GM21723 (cell line): Measurements from ENCODE around the gene CCDC85C.
"Not testable (repeated sequence)": the region's sequence is repeated elsewhere in the genome, so short reads cannot be mapped to it uniquely, and the experiment has no call there.

Experiments used
- ATAC-seq: cut with Tn5 transposase; IDR thresholded peaks from one replicate; pipeline ENCODE4 v1.9.1; 2021; ENCODE audit warnings: mild to moderate bottlenecking, moderate library complexity; ENCODE audit not compliant: unreplicated experiment

The CCDC85C gene

GRCh38 chr14:99603471-99604277, at the start of gene CCDC85C:
TSS of gene CCDC85C (minus strand) at chr14:99604207. CDS start at chr14:99603959, 248 bp downstream.
- ATAC-seq: no peak

GRCh38 chr14:99651953-99652746, 48.1 kb upstream of the CCDC85C start:
- no peak for ATAC-seq

GRCh38 chr14:99650189-99650588, 46.2 kb upstream of the CCDC85C start:
- ATAC-seq: no peak

GRCh38 chr14:99649643-99650042, 45.6 kb upstream of the CCDC85C start:
- ATAC-seq: no peak

GRCh38 chr14:99649219-99649618, 45.2 kb upstream of the CCDC85C start:
- no peak for ATAC-seq

- no peak for ATAC-seq
These were observed 44.2 kb upstream of the CCDC85C start for GRCh38 chr14:99648027-99648784.

GRCh38 chr14:99647411-99647810, 43.4 kb upstream of the CCDC85C start:
- no peak for ATAC-seq

- ATAC-seq: no peak
These were observed 41.8 kb upstream of the CCDC85C start for GRCh38 chr14:99645545-99646505.

- no peak for ATAC-seq
These were observed 40.9 kb upstream of the CCDC85C start, which contains the start of gene HHIPL1 for GRCh38 chr14:99644723-99645544. TSS of gene HHIPL1 (plus strand) at chr14:99645129. CDS start at chr14:99645208, 79 bp downstream.

GRCh38 chr14:99644035-99644587, 40.1 kb upstream of the CCDC85C start:
- ATAC-seq: no peak

GRCh38 chr14:99643343-99643742, 39.3 kb upstream of the CCDC85C start:
- no peak for ATAC-seq

- ATAC-seq: not testable (repeated sequence)
These were observed 38.8 kb upstream of the CCDC85C start for GRCh38 chr14:99642771-99643170.

GRCh38 chr14:99637624-99638023, 33.6 kb upstream of the CCDC85C start:
- no peak for ATAC-seq

GRCh38 chr14:99636487-99636886, 32.5 kb upstream of the CCDC85C start:
- no peak for ATAC-seq

- no peak for ATAC-seq
These were observed 31.1 kb upstream of the CCDC85C start for GRCh38 chr14:99635116-99635515.

- ATAC-seq: no peak
These were observed 30.4 kb upstream of the CCDC85C start for GRCh38 chr14:99634443-99634842.

GRCh38 chr14:99633918-99634317, 29.9 kb upstream of the CCDC85C start:
- no peak for ATAC-seq

- ATAC-seq: no peak
These were observed 29.1 kb upstream of the CCDC85C start for GRCh38 chr14:99633141-99633540.
